ENCODE measurements around the gene LTA. TPM values are rescaled to one million over a fixed set of nuclear protein-coding genes. Genes with fewer than 3 reads are reported as not detected.

Gene LTA
- total and polyA plus RNA-seq, 2 donors (not counting 1 experiment from before 2014, with no cell fraction given), result 8.6 to 8.8 TPM

DNA sequence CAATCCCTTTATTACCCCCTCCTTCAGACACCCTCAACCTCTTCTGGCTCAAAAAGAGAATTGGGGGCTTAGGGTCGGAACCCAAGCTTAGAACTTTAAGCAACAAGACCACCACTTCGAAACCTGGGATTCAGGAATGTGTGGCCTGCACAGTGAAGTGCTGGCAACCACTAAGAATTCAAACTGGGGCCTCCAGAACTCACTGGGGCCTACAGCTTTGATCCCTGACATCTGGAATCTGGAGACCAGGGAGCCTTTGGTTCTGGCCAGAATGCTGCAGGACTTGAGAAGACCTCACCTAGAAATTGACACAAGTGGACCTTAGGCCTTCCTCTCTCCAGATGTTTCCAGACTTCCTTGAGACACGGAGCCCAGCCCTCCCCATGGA is 5.5 kb downstream of the LTA start:
- Histone ChIP-seq H3K9me3 (ENCODE audit: control extremely low read depth in 1 of 3, control insufficient read depth in 2 of 3, insufficient read depth in 1 of 3, low read length in 2 of 3) (no peaks in the 10 kb centered on the region), H2AFZ (ENCODE audit: insufficient read depth, low read depth, low read length, poor library complexity, severe bottlenecking) (no peak overlapping the region), H3K36me3 (replicated peaks in 1 of 2; ENCODE audit: control extremely low read depth in 1 of 2, control insufficient read depth in 1 of 2, extremely low read depth in 1 of 2, insufficient read depth in 2 of 2, low read length in 1 of 2) (peaks cover 2 to 43% of the 10 kb centered on the region in 2 experiments), H3K27me3 (replicated peaks in 1 of 4; ENCODE audit: control extremely low read depth in 1 of 4, control insufficient read depth in 3 of 4, insufficient read depth in 4 of 4, low read length in 3 of 4) (no peaks in the 10 kb centered on the region), H3K4me1 (ENCODE audit: control insufficient read depth in 2 of 2, insufficient read depth in 2 of 2, low read length in 2 of 2) (peaks cover 66 to 83% of the 10 kb centered on the region in 2 donors), H4K20me1 (ENCODE audit: control insufficient read depth, insufficient read depth, low read length, poor library complexity, severe bottlenecking) (peaks cover 33% of the 10 kb centered on the region), H3K4me2 (replicated peaks; ENCODE audit: low read depth, low read length, poor library complexity, severe bottlenecking) (peak overlapping the region; percentile 88), H3K79me2 (ENCODE audit: control insufficient read depth, insufficient read depth, low read length) (peaks cover 93% of the 10 kb centered on the region), H3K4me3 (ENCODE audit: control extremely low read depth in 1 of 5, extremely low read depth in 1 of 5, insufficient read depth in 1 of 5, low read depth in 2 of 5, low read length in 4 of 5) (peak overlapping the region in 2 of 5 experiments; percentile 74 to 85), H3K27ac (ENCODE audit: low read length in 2 of 2) (peak overlapping the region; percentile 7 to 89), H3K9ac (ENCODE audit: low read length) (peak overlapping the region; percentile 74)
- ATAC-seq (ENCODE audit: low read depth) (no peak), DNase-seq (no peak)
- TF ChIP-seq, protein P1, sequence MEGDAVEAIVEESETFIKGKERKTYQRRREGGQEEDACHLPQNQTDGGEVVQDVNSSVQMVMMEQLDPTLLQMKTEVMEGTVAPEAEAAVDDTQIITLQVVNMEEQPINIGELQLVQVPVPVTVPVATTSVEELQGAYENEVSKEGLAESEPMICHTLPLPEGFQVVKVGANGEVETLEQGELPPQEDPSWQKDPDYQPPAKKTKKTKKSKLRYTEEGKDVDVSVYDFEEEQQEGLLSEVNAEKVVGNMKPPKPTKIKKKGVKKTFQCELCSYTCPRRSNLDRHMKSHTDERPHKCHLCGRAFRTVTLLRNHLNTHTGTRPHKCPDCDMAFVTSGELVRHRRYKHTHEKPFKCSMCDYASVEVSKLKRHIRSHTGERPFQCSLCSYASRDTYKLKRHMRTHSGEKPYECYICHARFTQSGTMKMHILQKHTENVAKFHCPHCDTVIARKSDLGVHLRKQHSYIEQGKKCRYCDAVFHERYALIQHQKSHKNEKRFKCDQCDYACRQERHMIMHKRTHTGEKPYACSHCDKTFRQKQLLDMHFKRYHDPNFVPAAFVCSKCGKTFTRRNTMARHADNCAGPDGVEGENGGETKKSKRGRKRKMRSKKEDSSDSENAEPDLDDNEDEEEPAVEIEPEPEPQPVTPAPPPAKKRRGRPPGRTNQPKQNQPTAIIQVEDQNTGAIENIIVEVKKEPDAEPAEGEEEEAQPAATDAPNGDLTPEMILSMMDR (IDR thresholded peaks at IDR 0.05), result no peak
- no peak for TF ChIP-seq EZH2 (IDR thresholded peaks at IDR 0.05; ENCODE audit: borderline replicate concordance, insufficient read depth, low read depth, low read length, poor library complexity, severe bottlenecking)
- ChIA-PET CTCF (interaction anchor here (1.1 to 35.3 kb wide), 4 partner anchors 18 to 253 kb away, joined by 3 to 2241 read pairs (median 559); partner anchors contain the start of genes ATP6V1G2, LST1, LTA and NCR3), POLR2A (interaction anchor here (0.5 to 42.6 kb wide), 6 partner anchors 7 to 1050 kb away, joined by 3 to 1450 read pairs (median 10); partner anchors contain the start of genes ATP6V1G2, LST1, LTA and LTB)
- H3K27ac Mint-ChIP-seq, result peak overlapping the region; percentile 93
- 88% methylated on average over 1 of the region's 3 CpGs for WGBS (ENCODE audit: insufficient coverage)
- peak overlapping the region; percentile 89 for H3K4me3 Mint-ChIP-seq
- intact Hi-C loops (cut with micrococcal nuclease), result no loop called here
- H3K4me1 Mint-ChIP-seq, result peaks cover 85% of the 10 kb centered on the region
- H3K27me3 Mint-ChIP-seq, result no peaks in the 10 kb centered on the region
- no peaks in the 10 kb centered on the region for H3K9me3 Mint-ChIP-seq (ENCODE audit: insufficient read depth)

Data from B cell (primary cell).